ENCODE results near the gene MYEF2. TPM values are rescaled to one million over a fixed set of nuclear protein-coding genes. Genes with fewer than 3 reads are reported as not detected.

The MYEF2 gene
- total and polyA plus RNA-seq, 4 experiments from 2014 or later, result 1.6 to 18.9 (median 10.4) TPM

DNA sequence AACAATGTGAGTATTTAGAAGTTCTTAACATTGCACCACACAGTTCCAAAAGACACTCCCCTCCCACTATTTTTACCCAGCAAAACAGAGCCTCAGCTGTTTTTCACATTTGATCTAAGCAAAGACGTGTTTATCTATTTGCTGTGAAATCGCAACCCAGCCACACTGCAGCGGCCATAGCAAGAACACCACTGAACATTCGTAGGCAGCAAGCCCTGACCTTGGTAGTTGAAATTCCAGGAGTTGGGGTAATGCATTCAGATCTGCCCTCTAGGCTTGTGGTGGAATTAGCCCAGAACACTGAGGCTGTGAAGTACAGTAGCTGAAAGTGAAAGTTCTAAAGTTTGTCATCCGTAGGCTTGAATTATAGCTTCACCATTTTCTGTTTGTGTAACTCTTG, 74.4 kb downstream of the MYEF2 start:
- ChIA-PET POLR2A (ENCODE audit: partially characterized antibody) (no interaction called here), CTCF (ENCODE audit: partially characterized antibody) (no interaction called here)
- no peaks in the 10 kb centered on the region for H3K36me3 Mint-ChIP-seq
- H3K27ac Mint-ChIP-seq, result no peak overlapping the region
- H3K27me3 Mint-ChIP-seq, result peaks cover 10 to 12% of the 10 kb centered on the region in 2 donors
- H3K9me3 Mint-ChIP-seq, result peaks cover 0 to 2% (median 0%) of the 10 kb centered on the region in 8 donors
- Histone ChIP-seq H3K4me3 (ENCODE audit: low read length in 2 of 2) (no peak overlapping the region), H3K27me3 (ENCODE audit: insufficient read depth, low read length) (peaks cover 8% of the 10 kb centered on the region), H3K36me3 (ENCODE audit: insufficient read depth, low read length) (no peaks in the 10 kb centered on the region), H3K9me3 (ENCODE audit: control insufficient read depth in 1 of 2, low read length in 2 of 2) (no peaks in the 10 kb centered on the region), H3K4me1 (ENCODE audit: insufficient read depth, low read length) (no peaks in the 10 kb centered on the region), H3K27ac (ENCODE audit: low read depth, low read length) (no peak overlapping the region)
- no peak overlapping the region for H3K4me3 Mint-ChIP-seq
- DNase-seq, result no peak
- no peaks in the 10 kb centered on the region for H3K4me1 Mint-ChIP-seq
- intact Hi-C loops (cut with micrococcal nuclease), result no loop called here

DNA sequence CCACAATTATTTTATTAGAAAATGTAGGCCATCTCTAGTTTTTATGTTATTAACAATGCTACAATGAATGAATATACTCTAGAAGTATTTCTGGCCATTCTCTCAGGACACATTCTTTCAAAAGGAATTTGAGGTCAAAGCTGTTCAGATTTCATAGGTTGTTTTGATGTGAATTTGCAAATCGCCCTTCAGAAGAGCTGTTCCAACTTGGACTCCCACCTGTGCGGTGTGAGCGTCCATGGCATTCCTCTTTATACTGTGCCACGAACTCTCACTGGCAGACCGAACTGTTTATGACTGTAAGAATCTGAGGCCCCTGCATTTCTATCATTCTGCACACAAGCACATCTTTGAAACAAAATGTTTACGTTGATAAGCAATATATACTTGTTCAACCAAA, 75.9 kb downstream of the MYEF2 start:
- intact Hi-C loops (cut with micrococcal nuclease), result no loop called here
- H3K4me1 ChIP-seq (ENCODE audit: insufficient read depth, low read length), result no peaks in the 10 kb centered on the region
- H3K27me3 ChIP-seq (ENCODE audit: insufficient read depth, low read length), result peaks cover 8% of the 10 kb centered on the region
- no peaks in the 10 kb centered on the region for H3K9me3 Mint-ChIP-seq
- no peaks in the 10 kb centered on the region for H3K9me3 ChIP-seq (ENCODE audit: control insufficient read depth in 1 of 2, low read length in 2 of 2)
- no peak overlapping the region for H3K4me3 ChIP-seq (ENCODE audit: low read length in 2 of 2)
- H3K27ac ChIP-seq (ENCODE audit: low read depth, low read length), result no peak overlapping the region
- CTCF ChIA-PET (ENCODE audit: partially characterized antibody), result no interaction called here
- no peaks in the 10 kb centered on the region for H3K36me3 Mint-ChIP-seq
- DNase-seq, result no peak
- no peak overlapping the region for H3K4me3 Mint-ChIP-seq
- no peaks in the 10 kb centered on the region for H3K36me3 ChIP-seq (ENCODE audit: insufficient read depth, low read length)
- H3K4me1 Mint-ChIP-seq, result no peaks in the 10 kb centered on the region
- peaks cover 9 to 13% of the 10 kb centered on the region in 2 donors for H3K27me3 Mint-ChIP-seq
- POLR2A ChIA-PET (ENCODE audit: partially characterized antibody), result no interaction called here
- no peak overlapping the region for H3K27ac Mint-ChIP-seq

DNA sequence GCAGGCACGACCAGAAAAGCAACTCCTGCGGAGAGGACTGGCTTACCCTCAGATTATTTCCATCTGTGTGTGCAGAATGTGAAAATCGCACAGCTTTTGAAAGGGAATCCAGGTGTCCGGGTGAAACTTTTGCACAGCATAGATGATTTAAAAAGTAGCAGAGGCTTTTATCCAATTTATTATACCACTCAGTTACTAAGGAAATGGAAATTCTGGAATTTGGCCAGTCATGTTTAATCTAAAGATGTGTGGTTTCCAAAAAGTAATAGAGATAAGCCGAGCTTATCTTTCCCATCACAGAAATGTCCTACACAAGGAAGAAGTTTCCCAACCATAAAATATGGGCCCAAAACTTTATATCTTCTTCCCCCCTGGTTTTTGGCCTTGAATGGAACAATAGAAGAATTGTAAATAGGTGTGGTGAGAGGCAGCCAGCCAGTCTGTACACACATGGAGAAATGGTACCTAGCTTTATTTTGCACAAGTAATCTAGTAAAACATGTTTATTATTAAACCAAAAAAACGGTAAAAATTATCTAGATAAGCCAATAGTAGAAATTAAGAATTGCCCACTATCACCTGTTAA, 76.6 kb downstream of the MYEF2 start:
- intact Hi-C loops (cut with micrococcal nuclease), result no loop called here
- CTCF ChIA-PET (ENCODE audit: partially characterized antibody), result no interaction called here
- H3K27ac ChIP-seq (ENCODE audit: low read depth, low read length), result no peak overlapping the region

DNA sequence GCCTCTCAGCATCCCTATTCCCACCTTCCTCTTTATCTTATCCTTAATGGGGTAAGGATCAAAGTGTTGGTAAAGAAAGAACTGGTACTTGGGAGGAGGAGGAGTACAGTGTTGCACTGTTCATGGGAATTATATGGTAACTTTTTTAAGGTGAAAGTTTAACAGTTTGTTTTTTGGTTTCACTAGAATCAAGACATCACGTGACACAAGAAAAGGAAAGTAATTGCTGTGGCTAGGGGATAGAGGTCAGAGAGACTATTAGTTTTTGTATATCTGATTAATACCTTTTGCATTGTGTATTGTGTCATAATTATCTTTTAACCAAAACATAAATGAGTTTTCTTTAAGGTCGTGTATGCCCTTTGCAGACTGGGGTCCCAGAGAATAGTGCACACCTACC, 80.8 kb downstream of the MYEF2 start:
- intact Hi-C loops (cut with micrococcal nuclease), result no loop called here
- ChIA-PET POLR2A (ENCODE audit: partially characterized antibody) (no interaction called here), CTCF (ENCODE audit: partially characterized antibody) (no interaction called here)
- Histone ChIP-seq H3K36me3 (ENCODE audit: insufficient read depth, low read length) (no peaks in the 10 kb centered on the region), H3K9me3 (ENCODE audit: control insufficient read depth in 1 of 2, low read length in 2 of 2) (no peaks in the 10 kb centered on the region), H3K27ac (ENCODE audit: low read depth, low read length) (no peak overlapping the region), H3K4me3 (ENCODE audit: low read length in 2 of 2) (no peak overlapping the region), H3K27me3 (ENCODE audit: insufficient read depth, low read length) (no peaks in the 10 kb centered on the region), H3K4me1 (ENCODE audit: insufficient read depth, low read length) (no peaks in the 10 kb centered on the region)
- H3K4me1 Mint-ChIP-seq, result no peaks in the 10 kb centered on the region
- DNase-seq, result no peak
- peaks cover 4 to 6% of the 10 kb centered on the region in 2 donors for H3K27me3 Mint-ChIP-seq
- peaks cover 0 to 5% (median 0%) of the 10 kb centered on the region in 8 donors for H3K9me3 Mint-ChIP-seq
- H3K36me3 Mint-ChIP-seq, result no peaks in the 10 kb centered on the region
- no peak overlapping the region for H3K27ac Mint-ChIP-seq
- no peak overlapping the region for H3K4me3 Mint-ChIP-seq

More for the DNA sequence above, 76.6 kb downstream of the MYEF2 start:
- Histone ChIP-seq H3K27me3 (ENCODE audit: insufficient read depth, low read length) (peaks cover 8% of the 10 kb centered on the region), H3K4me3 (ENCODE audit: low read length in 2 of 2) (no peak overlapping the region), H3K36me3 (ENCODE audit: insufficient read depth, low read length) (no peaks in the 10 kb centered on the region), H3K4me1 (ENCODE audit: insufficient read depth, low read length) (no peaks in the 10 kb centered on the region), H3K9me3 (ENCODE audit: control insufficient read depth in 1 of 2, low read length in 2 of 2) (no peaks in the 10 kb centered on the region)
- POLR2A ChIA-PET (ENCODE audit: partially characterized antibody), result no interaction called here
- Mint-ChIP-seq H3K36me3 (no peaks in the 10 kb centered on the region), H3K27me3 (peaks cover 9 to 11% of the 10 kb centered on the region in 2 donors), H3K9me3 (peaks cover 0 to 1% (median 0%) of the 10 kb centered on the region in 8 donors), H3K4me1 (no peaks in the 10 kb centered on the region), H3K27ac (no peak overlapping the region), H3K4me3 (no peak overlapping the region)
- no peak for DNase-seq

- POLR2A ChIA-PET (ENCODE audit: partially characterized antibody), result no interaction called here
- no peaks in the 10 kb centered on the region for H3K4me1 Mint-ChIP-seq
Measured at GRCh38 chr15:48096813-48097212, 81.3 kb downstream of the MYEF2 start.

DNA sequence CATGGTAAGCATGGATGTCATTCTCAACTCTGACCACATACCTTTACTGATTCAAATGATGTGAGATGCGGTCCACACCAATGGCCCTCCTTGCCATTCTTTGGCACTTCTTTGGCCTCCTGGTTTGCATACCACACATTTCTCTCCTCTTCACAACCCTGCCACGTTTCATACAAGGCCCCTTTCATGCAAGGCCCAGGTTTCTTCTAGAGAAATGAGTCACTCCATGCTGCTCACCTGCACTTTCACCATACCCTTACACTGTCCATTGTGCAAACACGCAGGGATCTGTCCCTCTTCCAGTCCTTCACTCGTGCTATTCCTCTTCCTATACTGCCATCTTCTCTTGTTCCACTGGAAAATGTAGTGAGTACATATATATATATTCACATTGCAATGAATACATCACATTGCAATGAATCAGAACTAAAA, 81.7 kb downstream of the MYEF2 start:
- POLR2A ChIA-PET (ENCODE audit: partially characterized antibody), result no interaction called here
- Histone ChIP-seq H3K4me3 (ENCODE audit: low read length in 2 of 2) (no peak overlapping the region), H3K27ac (ENCODE audit: low read depth, low read length) (no peak overlapping the region), H3K9me3 (ENCODE audit: control insufficient read depth in 1 of 2, low read length in 2 of 2) (no peaks in the 10 kb centered on the region), H3K36me3 (ENCODE audit: insufficient read depth, low read length) (no peaks in the 10 kb centered on the region), H3K27me3 (ENCODE audit: insufficient read depth, low read length) (no peaks in the 10 kb centered on the region), H3K4me1 (ENCODE audit: insufficient read depth, low read length) (no peaks in the 10 kb centered on the region)
- Mint-ChIP-seq H3K4me1 (no peaks in the 10 kb centered on the region), H3K27me3 (peaks cover 4 to 6% of the 10 kb centered on the region in 2 donors), H3K27ac (no peak overlapping the region), H3K36me3 (no peaks in the 10 kb centered on the region), H3K4me3 (no peak overlapping the region), H3K9me3 (peaks cover 0 to 5% (median 0%) of the 10 kb centered on the region in 8 donors)
- intact Hi-C loops (cut with micrococcal nuclease), result no loop called here
- DNase-seq, result no peak
- CTCF ChIA-PET (ENCODE audit: partially characterized antibody), result no interaction called here

More at GRCh38 chr15:48096813-48097212, 81.3 kb downstream of the MYEF2 start:
- CTCF ChIA-PET (ENCODE audit: partially characterized antibody), result no interaction called here
- Histone ChIP-seq H3K27me3 (ENCODE audit: insufficient read depth, low read length) (no peaks in the 10 kb centered on the region), H3K4me3 (ENCODE audit: low read length in 2 of 2) (no peak overlapping the region), H3K9me3 (ENCODE audit: control insufficient read depth in 1 of 2, low read length in 2 of 2) (no peaks in the 10 kb centered on the region), H3K36me3 (ENCODE audit: insufficient read depth, low read length) (no peaks in the 10 kb centered on the region), H3K4me1 (ENCODE audit: insufficient read depth, low read length) (no peaks in the 10 kb centered on the region), H3K27ac (ENCODE audit: low read depth, low read length) (no peak overlapping the region)
- no peaks in the 10 kb centered on the region for H3K36me3 Mint-ChIP-seq
- DNase-seq, result no peak
- H3K9me3 Mint-ChIP-seq, result peaks cover 0 to 5% (median 0%) of the 10 kb centered on the region in 8 donors
- intact Hi-C loops (cut with micrococcal nuclease), result no loop called here
- no peak overlapping the region for H3K4me3 Mint-ChIP-seq
- peaks cover 4 to 6% of the 10 kb centered on the region in 2 donors for H3K27me3 Mint-ChIP-seq
- H3K27ac Mint-ChIP-seq, result no peak overlapping the region

DNA sequence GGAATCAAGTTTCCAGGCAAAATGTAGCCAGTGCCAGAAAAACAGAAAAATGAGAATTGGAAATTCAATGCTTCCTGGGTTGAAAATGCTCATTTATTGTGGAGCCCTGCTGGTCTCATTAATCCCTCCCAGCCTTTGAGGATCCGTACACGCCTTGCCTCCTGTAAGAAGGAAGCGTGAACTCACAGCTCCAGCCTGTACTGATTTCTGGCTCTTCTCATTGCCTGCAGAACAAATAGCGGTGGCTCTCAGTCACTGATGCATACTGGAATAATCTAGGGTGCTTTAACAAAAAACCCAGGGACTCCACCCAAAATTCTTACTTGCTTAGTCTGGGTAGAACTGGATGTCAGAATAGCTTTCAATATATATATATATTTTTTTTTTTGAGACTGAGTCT, 86.6 kb downstream of the MYEF2 start:
- intact Hi-C loops (cut with micrococcal nuclease), result no loop called here
- no peak overlapping the region for H3K4me3 ChIP-seq (ENCODE audit: low read length in 2 of 2)
- H3K4me1 Mint-ChIP-seq, result no peaks in the 10 kb centered on the region
- no peaks in the 10 kb centered on the region for H3K36me3 ChIP-seq (ENCODE audit: insufficient read depth, low read length)
- H3K4me3 Mint-ChIP-seq, result no peak overlapping the region
- H3K27me3 Mint-ChIP-seq, result no peaks in the 10 kb centered on the region
- H3K27ac ChIP-seq (ENCODE audit: low read depth, low read length), result no peak overlapping the region
- no peaks in the 10 kb centered on the region for H3K4me1 ChIP-seq (ENCODE audit: insufficient read depth, low read length)
- ChIA-PET CTCF (ENCODE audit: partially characterized antibody) (no interaction called here), POLR2A (ENCODE audit: partially characterized antibody) (no interaction called here)
- H3K9me3 ChIP-seq (ENCODE audit: control insufficient read depth in 1 of 2, low read length in 2 of 2), result no peaks in the 10 kb centered on the region
- no peaks in the 10 kb centered on the region for H3K36me3 Mint-ChIP-seq
- H3K9me3 Mint-ChIP-seq, result peaks cover 0 to 4% (median 0%) of the 10 kb centered on the region in 8 donors
- no peak for DNase-seq
- no peak overlapping the region for H3K27ac Mint-ChIP-seq
- H3K27me3 ChIP-seq (ENCODE audit: insufficient read depth, low read length), result no peaks in the 10 kb centered on the region

DNA sequence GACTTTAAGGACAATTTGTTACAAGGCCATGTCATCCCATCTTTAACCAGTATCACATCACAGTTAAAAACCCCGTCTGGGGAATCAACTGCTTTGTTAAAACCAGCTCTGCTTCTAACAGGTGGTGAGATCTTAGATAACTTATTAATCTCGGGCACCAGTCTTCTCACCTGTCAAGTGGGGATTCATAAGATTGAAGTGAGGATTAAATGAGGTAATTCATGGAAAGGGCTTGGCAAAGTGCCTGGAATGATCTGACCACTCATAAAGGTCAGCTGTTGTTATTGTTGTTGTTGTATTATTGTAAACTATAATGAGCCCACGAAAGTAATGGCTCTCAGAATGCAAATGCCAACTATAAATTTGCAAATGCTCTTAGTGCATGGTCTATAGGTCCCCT, 87.4 kb downstream of the MYEF2 start:
- no peaks in the 10 kb centered on the region for H3K36me3 ChIP-seq (ENCODE audit: insufficient read depth, low read length)
- peaks cover 0 to 2% (median 0%) of the 10 kb centered on the region in 8 donors for H3K9me3 Mint-ChIP-seq
- no peak overlapping the region for H3K4me3 Mint-ChIP-seq

More for the DNA sequence above, 87.4 kb downstream of the MYEF2 start:
- Mint-ChIP-seq H3K36me3 (no peaks in the 10 kb centered on the region), H3K27ac (no peak overlapping the region), H3K27me3 (no peaks in the 10 kb centered on the region), H3K4me1 (no peaks in the 10 kb centered on the region)
- H3K27ac ChIP-seq (ENCODE audit: low read depth, low read length), result no peak overlapping the region
- H3K9me3 ChIP-seq (ENCODE audit: control insufficient read depth in 1 of 2, low read length in 2 of 2), result no peaks in the 10 kb centered on the region
- ChIA-PET CTCF (ENCODE audit: partially characterized antibody) (no interaction called here), POLR2A (ENCODE audit: partially characterized antibody) (no interaction called here)
- no peaks in the 10 kb centered on the region for H3K27me3 ChIP-seq (ENCODE audit: insufficient read depth, low read length)
- DNase-seq, result no peak
- H3K4me3 ChIP-seq (ENCODE audit: low read length in 2 of 2), result no peak overlapping the region
- no peaks in the 10 kb centered on the region for H3K4me1 ChIP-seq (ENCODE audit: insufficient read depth, low read length)
- intact Hi-C loops (cut with micrococcal nuclease), result no loop called here

All from CD4-positive, alpha-beta memory T cell (primary cell).